DMS53 treated with DMSO at 0.1 percent for 48 hours (cell line): ENCODE results near the gene ABCB9.

Experiments used
- DNase-seq: peaks from one replicate; lab custom pipeline; 2025; ENCODE audit not compliant: unreplicated experiment; lab: John Stamatoyannopoulos, UW

ABCB9 gene

DNA sequence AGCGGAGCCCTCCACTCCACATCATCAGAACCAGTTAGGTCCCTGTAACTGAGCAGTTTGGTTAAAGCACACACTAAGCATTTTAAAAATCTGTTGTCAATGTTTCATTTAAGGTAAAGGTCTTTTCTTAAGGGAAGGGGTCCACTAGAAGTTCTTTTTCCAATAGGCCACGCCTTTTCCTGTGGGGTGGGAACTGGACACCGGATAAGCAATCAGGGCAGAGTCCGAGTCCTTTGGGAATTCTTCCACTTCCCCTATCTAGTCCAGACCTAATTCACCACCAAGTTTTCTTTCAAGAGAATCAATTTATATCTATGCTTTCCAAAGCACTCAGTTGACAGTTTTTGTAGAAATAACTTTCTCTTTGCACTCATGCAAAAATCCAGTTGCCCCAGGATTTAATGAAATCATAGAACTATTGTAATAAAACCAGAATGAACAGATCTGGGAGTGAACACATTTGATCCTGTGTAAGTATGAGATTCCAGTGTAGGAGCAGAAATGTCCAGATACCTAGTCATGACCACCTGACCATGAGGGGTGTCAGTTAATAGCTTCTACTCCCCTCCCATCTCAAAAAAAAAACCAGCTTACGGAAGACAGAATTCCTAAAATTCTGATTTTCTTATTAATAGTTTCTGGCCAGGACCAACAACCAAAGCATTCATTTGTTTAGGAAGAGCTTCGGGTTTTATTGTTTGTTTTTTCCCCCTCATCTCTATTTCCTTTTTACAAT, 82.0 kb downstream of the ABCB9 start:
- DNase-seq = no peak

DNA sequence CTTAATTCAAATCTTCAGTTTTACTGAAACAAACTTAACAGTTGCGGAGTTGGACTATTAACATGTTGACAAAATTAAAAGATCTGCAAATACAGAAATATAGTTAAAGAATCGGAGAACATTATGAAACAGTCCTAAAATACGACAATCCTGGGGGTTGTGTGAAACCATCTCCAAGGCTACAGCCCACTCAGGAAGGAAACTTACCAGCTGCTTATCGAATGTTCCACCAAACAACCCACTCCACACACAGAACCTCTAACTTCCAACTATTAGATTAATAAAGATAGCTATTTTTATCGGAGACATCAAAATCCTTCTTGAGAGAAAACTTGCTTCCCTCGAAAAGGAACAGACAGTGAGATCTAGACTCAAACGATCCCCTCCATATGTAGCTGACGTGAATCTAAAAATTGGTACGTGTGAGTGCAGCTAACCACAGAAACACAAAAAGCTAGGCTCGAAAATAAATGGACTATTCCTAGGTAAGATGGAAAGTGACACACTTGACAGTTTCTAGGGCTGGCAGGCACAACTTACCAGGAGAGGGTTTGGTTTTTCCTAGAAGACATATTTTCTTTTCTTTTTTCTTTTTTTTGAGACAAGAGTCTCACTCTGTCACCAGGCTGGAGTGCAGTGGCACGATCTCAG, 83.2 kb downstream of the ABCB9 start:
- DNase-seq = no peak

- no peak for DNase-seq
Observed at GRCh38 chr12:122880668-122881067, 85.6 kb downstream of the ABCB9 start.

GRCh38 chr12:122880155-122880667, 86.1 kb downstream of the ABCB9 start:
- no peak for DNase-seq
